Adrenal gland (tissue), 12 donors: Measurements from ENCODE around the gene CPNE4. TPM values are rescaled to one million over a fixed set of nuclear protein-coding genes. Genes with fewer than 3 reads are reported as not detected.

ENCODE experiments used
- DNase-seq, 7 donors: peaks; one replicate each; pipeline ENCODE4 v3.0.0-alpha.2; 2019 to 2020
- H3K27ac ChIP-seq, 5 donors: fragments of 200-600 bp; sonication (generic) in 4 of 5; 1 replicate in 3 of 5; 2 replicates in 2 of 5; pipeline versions ENCODE4 v1.5.1 to v1.8.0; 2016 to 2020; ENCODE audit warnings: mild to moderate bottlenecking in 1 of 5
- H3K27me3 ChIP-seq: fragments of 200-600 bp; 2 replicates; pipeline ENCODE4 v1.8.0; 2021
- H3K36me3 ChIP-seq, 2 donors: fragments of 200-600 bp; replicated peaks in 1 of 2; 1 replicate in 1 of 2; 2 replicates in 1 of 2; pipeline versions ENCODE4 v1.5.1 to v1.8.0; 2018 to 2022
- H3K4me1 ChIP-seq, 2 donors: fragments of 200-600 bp; replicated peaks in 1 of 2; 1 replicate in 1 of 2; 2 replicates in 1 of 2; pipeline versions ENCODE4 v1.5.1 to v1.8.0; 2018 to 2021
- H3K4me3 ChIP-seq, 4 donors: fragments of 200-600 bp; sonication (generic) in 3 of 4; one replicate each; pipeline ENCODE4 v1.5.1; 2016 to 2018
- H3K9me3 ChIP-seq, 3 donors: fragments of 200-600 bp; sonication (generic) in 1 of 3; replicated peaks in 1 of 3; 1 replicate in 2 of 3; 2 replicates in 1 of 3; pipeline versions ENCODE4 v1.5.1 to v1.8.0; 2016 to 2021
- POLR2A ChIP-seq, 2 donors: fragments of 450-650 bp; IDR thresholded peaks; one replicate each; pipeline ENCODE4 v1.6.1; 2017; ENCODE audit warnings: antibody characterized with exemption in 2 of 2, mild to moderate bottlenecking in 2 of 2, moderate library complexity in 1 of 2
- WGBS, 4 donors: extraction: QIAGEN DNeasy Blood & Tissue Kit in 2 of 4; methylation state at CpG; one replicate each; pipeline versions ENCODE4 v1.1.5 to v1.1.7; 2013 to 2017; 5-methylcytosine and 5-hydroxymethylcytosine counted together
- intact Hi-C, 2 donors: fragments of 100-400 bp; cut with DNase I; formaldehyde crosslinking; loops; one replicate each; pipeline versions ENCODE4 v1.14.1 to v1.15.0; 2022 to 2023
- polyA plus RNA-seq, 3 donors: library from polyadenylated mRNA; stranded (reverse); fragments of 200-250 nt in 2 of 3; fragments of 350-450 nt in 1 of 3; fragmentation: Illumina TruSeq in 1 of 3; extraction: RNeasy Lipid Tissue Mini Kit (QIAGEN cat#74804) in 1 of 3; gene quantifications; one replicate each; pipeline ENCODE4 v1.2.3, GENCODE V29; 2013 to 2014
- total RNA-seq, 9 donors: library from RNA; depleted of rRNA in 4 of 9; stranded (reverse); fragments of >200 nt in 4 of 9; fragments of 120-200 nt in 1 of 9; fragmentation: NEBNext Ultra II Directional in 1 of 9; extraction: Animal tissue kit (Norgen Biotek cat#: 25700) in 1 of 9; gene quantifications; one replicate each; pipeline versions ENCODE4 v1.1.0 to v1.2.4, GENCODE V29; 2013 to 2023
- TF ChIP-seq, protein P1 (sequence below), 6 experiments: fragments of 450-650 bp in 4 of 6; fragments of 200-600 bp in 2 of 6; sonication (generic) in 1 of 6; IDR thresholded peaks; 1 replicate in 5 of 6; 2 replicates in 1 of 6; pipeline versions ENCODE4 v1.5.1 to v1.8.0; 2016 to 2021; ENCODE audit warnings: antibody characterized with exemption in 6 of 6, mild to moderate bottlenecking in 2 of 6, moderate library complexity in 1 of 6
- donor health status: healthy with polysubstance abuse.
- donor health status: Bipolar disorder and iron deficiency.
- donor health status: DM: yes; HTN: yes; CAD: no.
- donor health status: DM: no; HTN: no; CAD: no.
- donor health status: DM: no; HTN: no; CAD: no.
- donor health status: DM: yes; HTN: yes; CAD: no.

CPNE4 gene
- total and polyA plus RNA-seq, 12 donors: 0.11 to 7.5 (median 0.59) TPM

DNA sequence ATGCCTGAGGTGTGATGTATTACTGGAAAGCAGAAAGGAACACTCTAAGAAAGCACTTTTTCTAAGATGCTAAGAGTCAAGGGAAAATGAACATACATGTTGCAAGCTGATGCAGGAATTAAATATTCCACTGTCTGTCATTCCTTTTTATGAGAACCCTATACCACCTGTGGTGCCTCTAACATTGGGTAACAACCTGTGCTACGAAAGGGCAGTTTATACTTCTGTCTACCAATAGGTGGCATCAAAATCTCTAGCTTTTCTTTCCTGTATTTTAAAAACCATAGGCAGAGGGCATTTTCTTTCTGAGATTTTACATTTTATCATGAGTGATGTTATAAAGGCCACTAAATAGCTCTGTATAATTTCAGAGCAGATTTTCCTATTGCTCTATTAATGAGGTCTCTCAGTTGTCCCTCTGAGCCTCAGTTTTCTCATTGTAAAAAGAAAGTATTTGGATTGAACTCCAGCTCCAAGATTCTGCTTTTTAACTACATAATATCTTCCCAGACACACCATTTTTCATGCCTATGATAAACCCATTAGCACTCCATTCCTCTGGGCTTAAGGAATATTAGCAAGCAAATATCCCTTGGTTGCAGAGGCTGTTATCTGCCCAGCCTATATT is 3.5 kb upstream of the CPNE4 start:
- no peak overlapping the region for H3K4me3 ChIP-seq
- WGBS, 4 donors: 0 to 2% (median 0%) methylated on average over 1 of the region's 1 CpG
- TF ChIP-seq POLR2A (IDR thresholded peaks at IDR 0.05): no peak
- TF ChIP-seq, protein P1, sequence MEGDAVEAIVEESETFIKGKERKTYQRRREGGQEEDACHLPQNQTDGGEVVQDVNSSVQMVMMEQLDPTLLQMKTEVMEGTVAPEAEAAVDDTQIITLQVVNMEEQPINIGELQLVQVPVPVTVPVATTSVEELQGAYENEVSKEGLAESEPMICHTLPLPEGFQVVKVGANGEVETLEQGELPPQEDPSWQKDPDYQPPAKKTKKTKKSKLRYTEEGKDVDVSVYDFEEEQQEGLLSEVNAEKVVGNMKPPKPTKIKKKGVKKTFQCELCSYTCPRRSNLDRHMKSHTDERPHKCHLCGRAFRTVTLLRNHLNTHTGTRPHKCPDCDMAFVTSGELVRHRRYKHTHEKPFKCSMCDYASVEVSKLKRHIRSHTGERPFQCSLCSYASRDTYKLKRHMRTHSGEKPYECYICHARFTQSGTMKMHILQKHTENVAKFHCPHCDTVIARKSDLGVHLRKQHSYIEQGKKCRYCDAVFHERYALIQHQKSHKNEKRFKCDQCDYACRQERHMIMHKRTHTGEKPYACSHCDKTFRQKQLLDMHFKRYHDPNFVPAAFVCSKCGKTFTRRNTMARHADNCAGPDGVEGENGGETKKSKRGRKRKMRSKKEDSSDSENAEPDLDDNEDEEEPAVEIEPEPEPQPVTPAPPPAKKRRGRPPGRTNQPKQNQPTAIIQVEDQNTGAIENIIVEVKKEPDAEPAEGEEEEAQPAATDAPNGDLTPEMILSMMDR (IDR thresholded peaks at IDR 0.05): peak; percentile 25 to 59 (median 42)
- H3K27me3 ChIP-seq: peaks cover 23% of the 10 kb centered on the region
- H3K36me3 ChIP-seq: no peaks in the 10 kb centered on the region
- DNase-seq: no peak
- intact Hi-C loops: loop anchor here in 1 of 2 donors (10.0 kb wide), 1 partner anchor 146 kb away; no protein-coding TSS in a partner anchor
- H3K27ac ChIP-seq: no peak overlapping the region
- H3K4me1 ChIP-seq: no peaks in the 10 kb centered on the region
- H3K9me3 ChIP-seq: no peaks in the 10 kb centered on the region

DNA sequence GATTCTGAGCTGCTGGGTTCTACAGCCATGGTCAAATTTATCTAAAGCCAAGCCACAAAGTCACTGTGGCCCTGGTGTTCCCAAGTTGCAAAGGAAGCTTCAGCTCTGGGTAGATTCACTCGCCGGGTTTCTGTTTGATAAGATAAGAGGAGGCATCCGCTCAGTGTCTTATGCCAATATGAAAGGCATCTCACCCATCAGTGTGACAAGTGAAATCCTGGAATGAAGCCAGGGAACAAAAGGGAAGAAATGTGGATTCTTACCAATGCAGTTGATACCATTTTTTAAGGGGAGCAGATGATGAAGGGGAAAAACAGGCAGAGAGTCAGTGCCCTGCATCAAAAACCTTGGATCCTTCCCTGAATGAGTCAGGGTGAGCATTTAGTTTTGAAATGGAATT is 2.8 kb upstream of the CPNE4 start:
- Histone ChIP-seq H3K27me3 (peaks cover 23% of the 10 kb centered on the region), H3K27ac (no peak overlapping the region), H3K4me1 (no peaks in the 10 kb centered on the region), H3K9me3 (no peaks in the 10 kb centered on the region), H3K36me3 (no peaks in the 10 kb centered on the region), H3K4me3 (no peak overlapping the region)
- intact Hi-C loops: loop anchor here in 1 of 2 donors (10.0 kb wide), 1 partner anchor 147 kb away; no protein-coding TSS in a partner anchor
- WGBS, 4 donors: 43 to 74% (median 56%) methylated on average over 3 of the region's 3 CpGs
- TF ChIP-seq, protein P1 (IDR thresholded peaks at IDR 0.05): no peak
- TF ChIP-seq POLR2A (IDR thresholded peaks at IDR 0.05): no peak
- no peak for DNase-seq

DNA sequence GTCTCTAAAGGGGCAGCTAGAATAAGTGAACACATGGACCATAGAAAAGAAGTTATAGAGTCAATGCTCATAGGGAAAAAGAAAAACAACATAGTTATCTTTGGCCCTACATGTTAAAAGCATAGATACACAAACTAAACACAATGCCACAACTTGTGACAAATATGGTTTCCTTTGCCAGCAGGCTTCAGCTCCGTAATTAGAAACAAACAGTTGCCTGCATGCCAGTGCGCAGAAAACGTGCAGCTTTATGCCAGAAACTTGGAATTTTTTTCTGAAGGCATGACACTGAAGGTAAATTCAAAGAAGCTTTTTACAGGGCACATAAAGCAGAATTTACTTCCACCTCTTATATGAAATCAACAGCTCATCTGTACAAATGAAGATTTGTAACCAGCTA is 2.2 kb upstream of the CPNE4 start:
- Histone ChIP-seq H3K27ac (no peak overlapping the region), H3K9me3 (no peaks in the 10 kb centered on the region), H3K4me1 (no peaks in the 10 kb centered on the region), H3K36me3 (no peaks in the 10 kb centered on the region), H3K27me3 (peaks cover 23% of the 10 kb centered on the region), H3K4me3 (no peak overlapping the region)
- WGBS, 4 donors: 41 to 46% (median 45%) methylated on average over 3 of the region's 3 CpGs
- no peak for TF ChIP-seq POLR2A (IDR thresholded peaks at IDR 0.05)
- TF ChIP-seq, protein P1 (IDR thresholded peaks at IDR 0.05): no peak
- no peak for DNase-seq
- intact Hi-C loops: loop anchor here in 1 of 2 donors (10.0 kb wide), 1 partner anchor 148 kb away; no protein-coding TSS in a partner anchor

DNA sequence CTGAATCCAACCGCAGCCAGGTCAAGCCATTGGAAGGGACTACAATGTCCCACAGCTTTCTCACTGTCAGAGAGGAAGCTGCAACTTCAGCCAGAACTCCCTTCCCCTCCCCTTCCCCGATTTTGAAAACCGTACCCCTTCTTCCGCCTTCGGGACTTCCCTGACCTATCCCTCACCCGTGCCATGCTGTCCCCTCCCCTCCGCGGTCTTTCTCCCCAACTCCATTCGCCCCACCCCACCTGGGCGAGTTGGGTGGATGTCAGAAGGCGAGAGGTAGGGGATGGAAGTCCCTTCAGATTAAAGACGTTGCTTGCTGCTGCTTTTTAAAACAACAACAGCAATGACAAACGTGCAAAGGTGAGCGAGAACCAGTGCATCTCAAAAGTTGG is 723 bp downstream of the CPNE4 start:
- no peaks in the 10 kb centered on the region for H3K9me3 ChIP-seq
- no peaks in the 10 kb centered on the region for H3K4me1 ChIP-seq
- 0 to 1% (median 1%) methylated on average over 11 to 14 of the region's 14 CpGs for WGBS, 4 donors
- TF ChIP-seq POLR2A (IDR thresholded peaks at IDR 0.05): no peak
- TF ChIP-seq, protein P1 (IDR thresholded peaks at IDR 0.05): no peak
- no peaks in the 10 kb centered on the region for H3K36me3 ChIP-seq
- intact Hi-C loops: loop anchor here in 1 of 2 donors (10.0 kb wide), 1 partner anchor 151 kb away; no protein-coding TSS in a partner anchor
- H3K4me3 ChIP-seq: no peak overlapping the region
- peaks cover 26% of the 10 kb centered on the region for H3K27me3 ChIP-seq
- DNase-seq: no peak
- no peak overlapping the region for H3K27ac ChIP-seq
